CD4-positive, alpha-beta T cell (primary cell): ENCODE results near the gene ASCC3. TPM values are rescaled to one million over a fixed set of nuclear protein-coding genes. Genes with fewer than 3 reads are reported as not detected.

Source experiments
- ATAC-seq: fragments of 200-7000 bp; cut with Tn5 transposase; one replicate; pipeline ENCODE4 v1.10.0; 2022; ENCODE audit warnings: mild to moderate bottlenecking; ENCODE audit not compliant: poor library complexity
- CTCF ChIA-PET: fragments of 350-600 bp; sonication (Branson Sonifier 250); formaldehyde crosslinking; loops from one replicate; lab custom pipeline; 2021; ENCODE audit warnings: antibody characterized with exemption, inconsistent platforms; lab: Charles Lee
- POLR2A ChIA-PET: fragments of 350-600 bp; sonication (Branson Sonifier 250); formaldehyde crosslinking; loops from one replicate; lab custom pipeline; 2021; ENCODE audit warnings: antibody characterized with exemption, inconsistent platforms; lab: Charles Lee
- DNase-seq, 14 experiments: peaks; one replicate each; pipeline ENCODE4 v3.0.0-alpha.2; 2013 to 2020; ENCODE audit warnings: mixed read lengths in 2 of 14
- H3K27ac ChIP-seq, 2 donors: one replicate each; pipeline versions ENCODE4 v1.5.1 to v1.7.0; 2013; ENCODE audit warnings: low read length in 2 of 2, low read depth in 1 of 2, mild to moderate bottlenecking in 1 of 2
- H3K27me3 ChIP-seq, 2 experiments: 1 replicate in 1 of 2; 2 replicates in 1 of 2; pipeline versions ENCODE4 v1.6.1 to v1.7.0; 2013; ENCODE audit warnings: low read length in 2 of 2, control low read depth in 1 of 2, mild to moderate bottlenecking in 1 of 2, moderate library complexity in 1 of 2; ENCODE audit not compliant: insufficient read depth in 2 of 2, control insufficient read depth in 1 of 2
- H3K36me3 ChIP-seq: one replicate; pipeline ENCODE4 v1.6.1; 2013; ENCODE audit warnings: low read length, control low read depth; ENCODE audit not compliant: insufficient read depth
- H3K4me1 ChIP-seq: one replicate; pipeline ENCODE4 v1.6.1; 2013; ENCODE audit warnings: low read length, control low read depth; ENCODE audit not compliant: insufficient read depth
- H3K4me3 ChIP-seq: one replicate; pipeline ENCODE4 v1.5.1; 2013; ENCODE audit warnings: mild to moderate bottlenecking, low read length, moderate library complexity
- H3K9me3 ChIP-seq, 2 experiments: 1 replicate in 1 of 2; 2 replicates in 1 of 2; pipeline versions ENCODE4 v1.6.1 to v1.7.0; 2013; ENCODE audit warnings: low read length in 2 of 2, mild to moderate bottlenecking in 2 of 2, control low read depth in 1 of 2, moderate library complexity in 1 of 2; ENCODE audit not compliant: control insufficient read depth in 1 of 2, insufficient read depth in 1 of 2
- H3K27ac Mint-ChIP-seq: one replicate; pipeline ENCODE4 v1.8.0; 2020; ENCODE audit warnings: mixed read lengths
- H3K27me3 Mint-ChIP-seq: one replicate; pipeline ENCODE4 v1.8.0; 2021; ENCODE audit warnings: mixed read lengths
- H3K36me3 Mint-ChIP-seq: one replicate; pipeline ENCODE4 v1.8.0; 2021; ENCODE audit warnings: low read depth, mixed read lengths
- H3K4me1 Mint-ChIP-seq: one replicate; pipeline ENCODE4 v1.8.0; 2021; ENCODE audit warnings: low read depth, mixed read lengths
- H3K4me3 Mint-ChIP-seq: one replicate; pipeline ENCODE4 v1.8.0; 2020; ENCODE audit warnings: mild to moderate bottlenecking, mixed read lengths
- H3K9me3 Mint-ChIP-seq: one replicate; pipeline ENCODE4 v1.8.0; 2020; ENCODE audit warnings: mixed read lengths
- intact Hi-C, 2 experiments: fragments of 100-400 bp; cut with DNase I in 1 of 2; cut with micrococcal nuclease in 1 of 2; formaldehyde crosslinking; loops; one replicate each; pipeline versions ENCODE4 v1.15.1 to v1.9.0; 2023 to 2025; cut with DNase I, micrococcal nuclease
- total RNA-seq, 174 experiments: library from RNA in 2 of 174; stranded (reverse) in 2 of 174; gene quantifications; one replicate each; pipeline ENCODE4 v1.2.3 and lab custom pipeline; 2021 to 2026
- TF ChIP-seq, protein P1 (sequence below): fragments of 200-600 bp; IDR thresholded peaks from one replicate; pipeline ENCODE4 v1.8.0; 2022; ENCODE audit warnings: antibody characterized with exemption, mild to moderate bottlenecking

Gene ASCC3
- total RNA-seq, 2 experiments from 2014 or later, result 28.9 to 30.4 TPM

DNA sequence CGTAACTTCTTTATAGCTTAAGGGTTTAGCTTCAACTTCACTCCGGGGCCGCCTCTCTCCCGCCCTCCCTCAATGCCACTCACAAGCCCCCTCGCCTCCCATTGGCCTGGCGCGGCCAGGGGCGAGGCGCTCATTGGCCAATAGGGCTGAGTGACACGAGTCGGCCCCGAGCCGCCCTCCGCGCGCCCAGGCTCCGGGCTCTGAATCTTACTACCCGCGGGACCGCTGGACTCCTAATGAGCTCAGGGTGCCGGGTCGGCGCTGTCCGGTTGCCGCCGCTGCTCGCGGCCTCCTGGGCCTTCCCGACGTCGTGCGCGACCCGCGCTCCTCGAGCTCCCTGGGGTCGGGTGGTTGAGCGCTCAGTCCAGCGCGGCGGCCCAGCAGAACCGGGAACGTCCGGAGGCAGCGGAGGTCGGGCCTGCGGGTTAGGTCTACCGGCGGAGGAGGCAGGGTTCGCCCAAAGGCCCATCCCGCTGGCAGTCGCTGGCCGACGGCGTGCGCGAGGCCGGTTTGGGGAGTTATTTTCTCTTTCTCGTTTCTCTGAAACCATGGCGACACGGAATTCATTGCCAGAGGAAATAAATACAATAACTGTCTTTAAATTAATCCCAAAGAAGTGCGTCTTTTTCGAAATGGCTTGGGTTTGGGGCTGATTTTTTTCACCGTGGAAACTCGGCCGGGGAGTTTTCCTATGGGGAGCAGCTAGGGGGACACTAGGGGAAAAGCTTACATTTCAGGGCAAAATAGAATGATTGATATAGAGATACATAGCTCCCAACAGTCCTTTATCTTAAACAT, 416.0 kb downstream of the ASCC3 start, which contains the start of gene SIM1:
SIM1 (minus strand) TSS at position 19 of the 798 bp plus-strand sequence. CDS start 1,453 bp downstream, outside the sequence.
- CTCF ChIA-PET, result no interaction called here
- no peak for DNase-seq
- H3K9me3 ChIP-seq, result peaks cover 39 to 54% of the 10 kb centered on the region in 2 experiments

DNA sequence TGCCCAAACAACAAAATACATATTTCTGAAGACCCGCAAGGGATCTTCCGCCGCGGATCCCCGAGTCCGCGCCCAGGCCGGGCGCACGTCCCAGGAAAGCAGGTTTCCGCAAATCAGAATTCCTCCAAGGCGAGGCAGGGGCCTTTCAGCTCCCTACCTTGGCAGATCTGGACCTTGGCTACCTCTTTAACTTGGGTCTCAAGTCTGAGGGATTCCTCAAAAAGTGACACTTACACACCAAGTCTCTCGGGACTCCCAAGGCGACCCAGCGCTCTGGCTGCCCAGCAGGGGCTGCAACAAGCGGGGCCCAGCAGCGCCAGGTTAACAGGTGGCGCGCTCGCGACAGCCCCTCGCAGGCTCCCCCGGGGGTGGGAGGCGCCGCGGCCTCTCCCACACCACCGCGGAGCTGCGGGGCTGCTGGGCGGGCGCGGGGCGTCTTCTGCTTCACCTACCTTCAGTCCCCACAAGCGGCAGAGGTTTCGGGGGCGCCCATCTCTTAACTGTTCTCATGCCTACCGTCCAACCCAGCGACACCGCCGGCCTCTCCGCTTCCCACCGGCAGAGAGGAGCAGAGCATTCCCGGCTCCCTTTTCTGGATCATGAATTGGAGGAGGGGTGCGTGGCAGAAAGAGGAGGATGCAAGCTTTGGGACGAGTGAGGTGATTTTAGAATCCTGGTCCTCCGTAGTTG, 416.8 kb downstream of the ASCC3 start:
- peaks cover 39% of the 10 kb centered on the region for H3K4me1 ChIP-seq
- H3K9me3 Mint-ChIP-seq, result peaks cover 7% of the 10 kb centered on the region
- ATAC-seq (no peak), DNase-seq (no peak)
- no peaks in the 10 kb centered on the region for H3K36me3 Mint-ChIP-seq
- ChIA-PET POLR2A (no interaction called here), CTCF (no interaction called here)
- H3K27ac ChIP-seq, result no peak overlapping the region
- peaks cover 47 to 51% of the 10 kb centered on the region in 2 experiments for H3K9me3 ChIP-seq
- TF ChIP-seq, protein P1, sequence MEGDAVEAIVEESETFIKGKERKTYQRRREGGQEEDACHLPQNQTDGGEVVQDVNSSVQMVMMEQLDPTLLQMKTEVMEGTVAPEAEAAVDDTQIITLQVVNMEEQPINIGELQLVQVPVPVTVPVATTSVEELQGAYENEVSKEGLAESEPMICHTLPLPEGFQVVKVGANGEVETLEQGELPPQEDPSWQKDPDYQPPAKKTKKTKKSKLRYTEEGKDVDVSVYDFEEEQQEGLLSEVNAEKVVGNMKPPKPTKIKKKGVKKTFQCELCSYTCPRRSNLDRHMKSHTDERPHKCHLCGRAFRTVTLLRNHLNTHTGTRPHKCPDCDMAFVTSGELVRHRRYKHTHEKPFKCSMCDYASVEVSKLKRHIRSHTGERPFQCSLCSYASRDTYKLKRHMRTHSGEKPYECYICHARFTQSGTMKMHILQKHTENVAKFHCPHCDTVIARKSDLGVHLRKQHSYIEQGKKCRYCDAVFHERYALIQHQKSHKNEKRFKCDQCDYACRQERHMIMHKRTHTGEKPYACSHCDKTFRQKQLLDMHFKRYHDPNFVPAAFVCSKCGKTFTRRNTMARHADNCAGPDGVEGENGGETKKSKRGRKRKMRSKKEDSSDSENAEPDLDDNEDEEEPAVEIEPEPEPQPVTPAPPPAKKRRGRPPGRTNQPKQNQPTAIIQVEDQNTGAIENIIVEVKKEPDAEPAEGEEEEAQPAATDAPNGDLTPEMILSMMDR, result no peak
- H3K27ac Mint-ChIP-seq, result no peak overlapping the region
- peaks cover 34% of the 10 kb centered on the region for H3K4me1 Mint-ChIP-seq
- H3K27me3 ChIP-seq, result peaks cover 95 to 98% of the 10 kb centered on the region in 2 experiments
- peaks cover 98% of the 10 kb centered on the region for H3K27me3 Mint-ChIP-seq
- H3K36me3 ChIP-seq, result no peaks in the 10 kb centered on the region
- intact Hi-C loops, result loop anchor here (10.0 kb wide), 2 partner anchors 850 to 870 kb away; no protein-coding TSS in a partner anchor
- H3K4me3 ChIP-seq, result no peak overlapping the region
- H3K4me3 Mint-ChIP-seq, result no peak overlapping the region

More for the DNA sequence above, 416.0 kb downstream of the ASCC3 start, which contains the start of gene SIM1:
- Mint-ChIP-seq H3K4me3 (peak within 1 kb of the TSS; percentile 23), H3K27ac (no peak within 1 kb of the TSS), H3K27me3 (peaks cover 98% of the 10 kb centered on the region), H3K36me3 (no peaks in the 10 kb centered on the region), H3K4me1 (peaks cover 34% of the 10 kb centered on the region), H3K9me3 (peaks cover 7% of the 10 kb centered on the region)
- peaks cover 97 to 98% of the 10 kb centered on the region in 2 experiments for H3K27me3 ChIP-seq
- no peak for ATAC-seq
- peaks cover 39% of the 10 kb centered on the region for H3K4me1 ChIP-seq
- POLR2A ChIA-PET, result no interaction called here
- H3K27ac ChIP-seq, result no peak within 1 kb of the TSS
- intact Hi-C loops, result loop anchor here (10.0 kb wide), 2 partner anchors 850 to 870 kb away; no protein-coding TSS in a partner anchor
- TF ChIP-seq, protein P1, result no peak
- H3K36me3 ChIP-seq, result no peaks in the 10 kb centered on the region
- no peak within 1 kb of the TSS for H3K4me3 ChIP-seq

DNA sequence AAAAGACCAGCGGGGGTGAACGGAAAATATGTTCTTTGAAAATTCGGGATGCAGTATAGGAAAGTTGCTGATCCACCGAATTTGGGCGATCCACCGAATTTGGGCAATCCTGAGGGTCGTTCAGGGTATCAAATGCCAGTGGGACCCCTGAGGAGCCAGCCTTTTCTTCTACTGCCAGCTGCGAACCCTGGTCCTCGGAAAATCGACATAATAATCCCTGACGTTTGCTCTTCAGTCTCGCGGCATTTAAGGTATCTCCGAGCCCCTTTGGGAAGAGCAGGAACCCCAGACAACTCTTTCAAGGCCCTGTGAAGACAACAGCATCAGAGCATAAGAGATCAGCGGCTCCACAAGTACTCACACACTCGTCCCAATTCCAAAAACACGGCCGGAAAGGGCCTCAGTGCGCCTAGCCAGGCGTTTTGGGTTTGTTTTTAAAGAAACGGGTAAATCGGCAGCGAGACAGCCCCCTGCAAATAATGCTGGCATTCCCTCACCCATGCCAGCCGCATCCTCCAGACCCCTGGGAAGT, 417.4 kb downstream of the ASCC3 start:
- CTCF ChIA-PET, result no interaction called here
- no peak overlapping the region for H3K27ac Mint-ChIP-seq

More for the DNA sequence above, 417.4 kb downstream of the ASCC3 start:
- DNase-seq (no peak), ATAC-seq (no peak)
- Histone ChIP-seq H3K27ac (no peak overlapping the region), H3K36me3 (no peaks in the 10 kb centered on the region), H3K27me3 (peaks cover 95 to 98% of the 10 kb centered on the region in 2 experiments), H3K4me1 (peaks cover 39% of the 10 kb centered on the region), H3K4me3 (no peak overlapping the region), H3K9me3 (peaks cover 46 to 50% of the 10 kb centered on the region in 2 experiments)
- TF ChIP-seq, protein P1, result no peak
- Mint-ChIP-seq H3K4me1 (peaks cover 34% of the 10 kb centered on the region), H3K36me3 (no peaks in the 10 kb centered on the region), H3K9me3 (peaks cover 7% of the 10 kb centered on the region), H3K27me3 (peaks cover 98% of the 10 kb centered on the region), H3K4me3 (no peak overlapping the region)
- POLR2A ChIA-PET, result no interaction called here
- intact Hi-C loops, result loop anchor here (10.0 kb wide), 2 partner anchors 849 to 869 kb away; no protein-coding TSS in a partner anchor
